ENCODE results near the gene FTO. TPM values are rescaled to one million over a fixed set of nuclear protein-coding genes. Genes with fewer than 3 reads are reported as not detected.

FTO gene
- total and polyA plus RNA-seq, 12 donors = 17.8 to 310 (median 156) TPM

DNA sequence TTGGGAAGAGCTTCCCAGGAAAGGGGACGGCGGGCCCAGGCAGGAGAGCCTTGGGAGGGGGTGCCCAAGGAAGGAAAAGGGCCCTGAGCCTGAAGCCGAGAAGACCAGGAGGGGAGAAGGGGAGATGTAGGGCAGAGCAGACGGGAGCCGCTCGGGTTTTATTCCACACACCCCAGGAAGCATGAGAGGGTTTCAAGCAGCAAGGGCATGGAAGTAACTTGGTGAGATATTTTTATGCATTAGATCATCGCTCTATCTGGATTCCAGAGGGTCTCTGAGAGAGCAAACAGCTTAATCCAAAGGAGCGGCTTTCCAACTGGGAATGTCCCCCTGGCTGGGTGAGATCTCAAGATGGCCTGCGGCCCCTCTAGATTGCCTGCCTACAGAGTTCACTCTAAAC is 411.6 kb downstream of the FTO start:
- no peak for DNase-seq
- H3K4me3 ChIP-seq = no peak overlapping the region
- H3K9me3 ChIP-seq (replicated peaks in 1 of 3) = no peaks in the 10 kb centered on the region
- intact Hi-C loops (cut with DNase I) = no loop called here
- no peak overlapping the region for H3K27ac ChIP-seq
- H3K27me3 ChIP-seq = no peaks in the 10 kb centered on the region
- peaks cover 0 to 6% of the 10 kb centered on the region in 2 donors for H3K36me3 ChIP-seq (replicated peaks in 1 of 2)
- TF ChIP-seq POLR2A (IDR thresholded peaks at IDR 0.05) = no peak
- no peak for TF ChIP-seq CTCF (IDR thresholded peaks at IDR 0.05)
- no peaks in the 10 kb centered on the region for H3K4me1 ChIP-seq (replicated peaks in 1 of 2)
- 96 to 99% (median 98%) methylated on average over 9 of the region's 9 CpGs for WGBS, 4 donors

DNA sequence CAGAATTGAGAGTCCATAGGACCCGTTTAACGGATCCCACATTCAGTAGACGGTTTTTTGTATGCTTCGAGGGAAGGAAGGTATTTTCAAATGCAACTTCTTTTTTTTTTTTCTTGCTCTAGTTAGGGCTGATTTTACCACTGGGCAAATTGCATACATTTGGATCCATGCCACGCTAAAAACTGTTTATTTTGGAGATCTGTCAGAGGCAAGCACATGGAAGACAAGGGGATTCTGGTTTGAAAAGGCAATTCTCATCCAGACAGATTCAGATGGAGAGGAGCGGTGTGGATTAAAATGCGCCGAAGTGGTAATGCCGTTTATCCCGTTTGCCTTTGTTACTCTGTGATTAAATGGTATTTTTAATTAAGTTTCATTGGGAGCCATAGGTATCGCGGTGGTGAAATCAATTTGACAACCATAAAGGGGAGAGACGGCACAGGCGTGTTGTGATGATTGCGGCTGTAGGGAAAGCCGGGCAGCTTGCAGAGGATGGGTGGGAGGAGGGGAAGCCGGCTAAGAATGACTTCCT is 412.2 kb downstream of the FTO start:
- TF ChIP-seq POLR2A (IDR thresholded peaks at IDR 0.05) (no peak), CTCF (IDR thresholded peaks at IDR 0.05) (no peak)

DNA sequence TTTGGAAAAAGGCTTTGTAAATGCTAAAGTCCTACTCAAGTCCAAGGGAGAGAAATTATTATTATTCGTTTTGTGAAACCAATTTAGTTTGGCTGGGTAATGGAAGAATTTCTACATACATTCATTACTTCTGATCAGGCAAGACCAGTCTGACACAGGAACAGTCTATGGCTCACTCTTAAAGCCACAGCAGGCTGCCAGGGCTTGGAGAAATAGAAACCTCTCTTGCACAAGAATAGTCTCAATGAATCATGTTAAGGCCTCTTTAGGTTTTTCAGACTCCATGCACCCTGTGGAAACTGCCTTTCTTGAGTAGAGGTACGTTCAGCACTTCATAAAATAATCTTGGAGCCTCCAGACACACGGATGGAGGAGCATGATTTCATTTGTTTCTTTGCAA is 414.9 kb downstream of the FTO start:
- TF ChIP-seq CTCF (IDR thresholded peaks at IDR 0.05) (no peak), POLR2A (IDR thresholded peaks at IDR 0.05) (no peak)
- no peak overlapping the region for H3K27ac ChIP-seq
- 72 to 81% (median 77%) methylated on average over 3 of the region's 3 CpGs for WGBS, 4 donors
- no peak overlapping the region for H3K4me3 ChIP-seq
- H3K4me1 ChIP-seq (replicated peaks in 1 of 2) = no peaks in the 10 kb centered on the region
- intact Hi-C loops (cut with DNase I) = no loop called here
- H3K27me3 ChIP-seq = no peaks in the 10 kb centered on the region
- no peaks in the 10 kb centered on the region for H3K9me3 ChIP-seq (replicated peaks in 1 of 3)
- H3K36me3 ChIP-seq (replicated peaks in 1 of 2) = no peaks in the 10 kb centered on the region
- peak in 2 of 7 donors; percentile 16 to 21 for DNase-seq

More for the DNA sequence above, 412.2 kb downstream of the FTO start:
- Histone ChIP-seq H3K4me3 (no peak overlapping the region), H3K27ac (no peak overlapping the region), H3K36me3 (replicated peaks in 1 of 2) (peaks cover 0 to 6% of the 10 kb centered on the region in 2 donors), H3K4me1 (replicated peaks in 1 of 2) (no peaks in the 10 kb centered on the region), H3K27me3 (no peaks in the 10 kb centered on the region), H3K9me3 (replicated peaks in 1 of 3) (no peaks in the 10 kb centered on the region)
- no peak for DNase-seq
- WGBS, 4 donors = 86 to 89% (median 87%) methylated on average over 17 of the region's 17 CpGs
- intact Hi-C loops (cut with DNase I) = no loop called here

- Histone ChIP-seq H3K27me3 (no peaks in the 10 kb centered on the region), H3K9me3 (replicated peaks in 1 of 3) (no peaks in the 10 kb centered on the region), H3K27ac (no peak overlapping the region), H3K4me1 (replicated peaks in 1 of 2) (no peaks in the 10 kb centered on the region), H3K36me3 (replicated peaks in 1 of 2) (no peaks in the 10 kb centered on the region), H3K4me3 (no peak overlapping the region)
- intact Hi-C loops (cut with DNase I) = no loop called here
- TF ChIP-seq POLR2A (IDR thresholded peaks at IDR 0.05) = no peak
- TF ChIP-seq CTCF (IDR thresholded peaks at IDR 0.05) = no peak
- no peak for DNase-seq
- 82 to 91% (median 86%) methylated on average over 8 of the region's 8 CpGs for WGBS, 4 donors
Measured at GRCh38 chr16:54120846-54121480, 417.0 kb downstream of the FTO start.

Measured in adrenal gland (tissue), 12 donors.